IPS DF 4.7 (cell line): ENCODE data around the gene NOSIP.

Experiments used
- DNase-seq: peaks from one replicate; pipeline ENCODE4 v3.0.0-alpha.2; 2013; ENCODE audit warnings: low spot score; ENCODE audit errors: extremely low read depth

NOSIP gene

DNA sequence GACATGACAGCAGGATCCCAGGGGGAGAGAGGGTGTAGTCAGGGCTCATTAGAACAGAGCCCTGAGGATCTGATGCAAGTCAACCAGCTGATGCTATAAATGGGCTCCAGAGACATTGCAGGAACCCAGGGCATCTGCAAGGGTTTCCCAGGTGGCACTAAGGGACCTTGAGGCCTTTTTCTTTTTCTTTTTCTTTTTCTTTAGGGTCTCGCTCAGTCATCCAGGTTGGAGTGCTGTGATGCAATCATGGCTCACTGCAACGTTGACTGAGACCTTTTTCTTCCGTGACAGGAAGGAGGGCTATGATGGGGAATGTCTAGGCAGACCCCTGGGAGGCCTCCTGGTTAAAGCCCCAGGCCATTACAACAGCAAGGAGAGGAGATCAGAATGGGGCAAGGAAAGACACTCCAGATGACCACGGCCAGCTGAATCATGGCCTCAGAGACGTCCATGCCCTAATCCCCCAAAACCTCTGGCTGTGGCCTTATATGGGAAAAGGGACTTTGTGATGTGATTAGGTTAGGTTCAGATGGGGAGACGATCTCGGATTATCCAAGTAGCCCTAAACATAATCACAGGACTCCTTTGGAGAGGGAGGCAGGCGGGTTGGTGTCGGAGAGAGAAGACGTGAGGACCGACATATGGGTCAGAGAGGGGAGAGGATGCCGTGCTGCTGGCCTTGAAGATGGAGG, 72.4 kb downstream of the NOSIP start:
- DNase-seq: no peak

DNA sequence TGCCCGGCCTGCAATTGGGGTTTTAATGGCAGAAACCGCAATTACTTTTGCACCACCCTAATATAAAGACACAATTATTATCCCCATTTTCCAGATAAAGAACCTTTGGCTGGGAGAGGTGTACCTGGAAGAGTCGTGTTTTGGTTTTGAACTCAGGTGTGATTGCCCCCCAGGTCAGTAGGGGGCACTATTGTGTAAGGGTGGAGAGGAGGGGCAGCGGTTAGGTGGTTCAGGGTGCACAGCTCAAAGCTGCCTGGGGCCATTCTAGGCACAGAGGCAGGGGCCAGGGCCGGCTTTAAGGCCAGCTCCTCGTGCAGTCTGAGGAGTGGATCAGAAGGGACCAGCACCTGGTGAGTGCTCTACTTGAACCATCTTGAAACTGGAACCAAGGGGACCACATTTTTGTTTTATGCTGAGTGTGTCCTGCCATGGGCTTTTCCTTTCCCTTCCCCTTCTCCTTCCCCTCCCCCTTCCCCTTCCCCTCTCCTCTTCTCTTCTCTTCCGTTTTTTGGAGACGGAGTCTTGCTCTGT, 73.7 kb downstream of the NOSIP start:
- no peak for DNase-seq
